ENCODE results near the gene PBX1.

The PBX1 gene

GRCh38 chr1:164880199-164880598 lies 321.2 kb downstream of the PBX1 start:
- H3K4me2 ChIP-seq (ENCODE audit: low read depth, low read length): no peak overlapping the region
- H3K79me2 ChIP-seq (ENCODE audit: low read length): no peaks in the 10 kb centered on the region
- H3K9ac ChIP-seq (ENCODE audit: low read length): no peak overlapping the region
- no peak overlapping the region for H2AFZ ChIP-seq (ENCODE audit: low read length)
- no peaks in the 10 kb centered on the region for H3K27me3 ChIP-seq (replicated peaks; ENCODE audit: insufficient read depth, low read length)
- H3F3A ChIP-seq (ENCODE audit: insufficient read depth, low read length): no peaks in the 10 kb centered on the region
- H3K27ac ChIP-seq (ENCODE audit: low read length): no peak overlapping the region
- no peak overlapping the region for H3K4me3 ChIP-seq (ENCODE audit: low read length)
- no peak for TF ChIP-seq EZH2phosphoT487 (IDR thresholded peaks at IDR 0.05; ENCODE audit: low read length)
- TF ChIP-seq CTCF (IDR thresholded peaks at IDR 0.05; ENCODE audit: low read length): no peak
- TF ChIP-seq EZH2 (optimal IDR thresholded peaks at IDR 0.05; ENCODE audit: low read depth, low read length): no peak
- no peaks in the 10 kb centered on the region for H3K9me2 ChIP-seq (replicated peaks; ENCODE audit: insufficient read depth, low read length)
- H3K36me3 ChIP-seq (replicated peaks; ENCODE audit: insufficient read depth, low read length): no peaks in the 10 kb centered on the region
- no peak for DNase-seq
- H3K4me1 ChIP-seq (ENCODE audit: low read length): no peaks in the 10 kb centered on the region
- no peaks in the 10 kb centered on the region for H4K20me1 ChIP-seq (ENCODE audit: insufficient read depth, low read length)
- no peaks in the 10 kb centered on the region for H3K9me3 ChIP-seq (replicated peaks; ENCODE audit: insufficient read depth, low read length)

- no peak for DNase-seq
- no peaks in the 10 kb centered on the region for H3K9me2 ChIP-seq (replicated peaks; ENCODE audit: insufficient read depth, low read length)
These were observed 321.7 kb downstream of the PBX1 start for GRCh38 chr1:164880644-164881043.

GRCh38 chr1:164885311-164885710 lies 326.3 kb downstream of the PBX1 start:
- Histone ChIP-seq H4K20me1 (ENCODE audit: insufficient read depth, low read length) (no peaks in the 10 kb centered on the region), H2AFZ (ENCODE audit: low read length) (no peak overlapping the region), H3K79me2 (ENCODE audit: low read length) (no peaks in the 10 kb centered on the region), H3K4me1 (ENCODE audit: low read length) (no peaks in the 10 kb centered on the region), H3K27me3 (replicated peaks; ENCODE audit: insufficient read depth, low read length) (no peaks in the 10 kb centered on the region), H3F3A (ENCODE audit: insufficient read depth, low read length) (no peaks in the 10 kb centered on the region), H3K9me2 (replicated peaks; ENCODE audit: insufficient read depth, low read length) (no peaks in the 10 kb centered on the region), H3K27ac (ENCODE audit: low read length) (no peak overlapping the region), H3K4me3 (ENCODE audit: low read length) (no peak overlapping the region), H3K4me2 (ENCODE audit: low read depth, low read length) (no peak overlapping the region), H3K9ac (ENCODE audit: low read length) (no peak overlapping the region), H3K9me3 (replicated peaks; ENCODE audit: insufficient read depth, low read length) (no peaks in the 10 kb centered on the region), H3K36me3 (replicated peaks; ENCODE audit: insufficient read depth, low read length) (no peaks in the 10 kb centered on the region)
- DNase-seq: no peak
- TF ChIP-seq EZH2 (optimal IDR thresholded peaks at IDR 0.05; ENCODE audit: low read depth, low read length) (no peak), EZH2phosphoT487 (IDR thresholded peaks at IDR 0.05; ENCODE audit: low read length) (no peak), CTCF (IDR thresholded peaks at IDR 0.05; ENCODE audit: low read length) (no peak)

More at GRCh38 chr1:164880644-164881043, 321.7 kb downstream of the PBX1 start:
- Histone ChIP-seq H3K4me1 (ENCODE audit: low read length) (no peaks in the 10 kb centered on the region), H3K9ac (ENCODE audit: low read length) (no peak overlapping the region), H3F3A (ENCODE audit: insufficient read depth, low read length) (no peaks in the 10 kb centered on the region), H2AFZ (ENCODE audit: low read length) (no peak overlapping the region), H4K20me1 (ENCODE audit: insufficient read depth, low read length) (no peaks in the 10 kb centered on the region), H3K36me3 (replicated peaks; ENCODE audit: insufficient read depth, low read length) (no peaks in the 10 kb centered on the region), H3K4me3 (ENCODE audit: low read length) (no peak overlapping the region), H3K79me2 (ENCODE audit: low read length) (no peaks in the 10 kb centered on the region), H3K4me2 (ENCODE audit: low read depth, low read length) (no peak overlapping the region), H3K9me3 (replicated peaks; ENCODE audit: insufficient read depth, low read length) (no peaks in the 10 kb centered on the region), H3K27me3 (replicated peaks; ENCODE audit: insufficient read depth, low read length) (no peaks in the 10 kb centered on the region), H3K27ac (ENCODE audit: low read length) (no peak overlapping the region)
- TF ChIP-seq EZH2phosphoT487 (IDR thresholded peaks at IDR 0.05; ENCODE audit: low read length) (no peak), CTCF (IDR thresholded peaks at IDR 0.05; ENCODE audit: low read length) (no peak), EZH2 (optimal IDR thresholded peaks at IDR 0.05; ENCODE audit: low read depth, low read length) (no peak)
